Right lobe of liver (tissue), 6 donors: ENCODE results near the gene SCYL2. TPM values are rescaled to one million over a fixed set of nuclear protein-coding genes. Genes with fewer than 3 reads are reported as not detected.
"Not testable (repeated sequence)": the region's sequence is repeated elsewhere in the genome, so short reads cannot be mapped to it uniquely, and the experiment has no call there.

ENCODE experiments used
- ATAC-seq, 4 donors: fragments of 200-7000 bp; cut with Tn5 transposase; one replicate each; pipeline ENCODE4 v1.9.1; 2020; ENCODE audit warnings: mild to moderate bottlenecking in 4 of 4, moderate library complexity in 4 of 4
- DNase-seq, 3 donors: peaks; one replicate each; pipeline ENCODE4 v3.0.0-alpha.2; 2020
- H3K27ac ChIP-seq, 3 donors: fragments of 200-600 bp; one replicate each; pipeline ENCODE4 v1.8.0; 2022
- H3K27me3 ChIP-seq, 2 donors: fragments of 200-600 bp; one replicate each; pipeline ENCODE4 v1.8.0; 2022
- H3K36me3 ChIP-seq, 4 donors: fragments of 200-600 bp; sonication (generic) in 1 of 4; one replicate each; pipeline versions ENCODE4 v1.5.1 to v1.8.0; 2017 to 2022; ENCODE audit warnings: control low read depth in 1 of 4
- H3K4me1 ChIP-seq, 4 donors: fragments of 200-600 bp; sonication (generic) in 1 of 4; one replicate each; pipeline versions ENCODE4 v1.5.1 to v1.8.0; 2017 to 2022; ENCODE audit warnings: control low read depth in 1 of 4
- H3K4me3 ChIP-seq, 3 donors: fragments of 200-600 bp; one replicate each; pipeline ENCODE4 v1.8.0; 2022
- H3K9me3 ChIP-seq, 4 donors: fragments of 200-600 bp; sonication (generic) in 1 of 4; one replicate each; pipeline versions ENCODE4 v1.5.1 to v1.8.0; 2017 to 2022; ENCODE audit warnings: control low read depth in 1 of 4
- POLR2A ChIP-seq: fragments of 450-650 bp; IDR thresholded peaks from one replicate; pipeline ENCODE4 v1.6.1; 2017; ENCODE audit warnings: antibody characterized with exemption, mild to moderate bottlenecking
- WGBS: methylation state at CpG from one replicate; pipeline ENCODE4 v1.1.6; 2018; ENCODE audit warnings: low coverage, low lambda C conversion rate; ENCODE audit not compliant: insufficient coverage; ENCODE audit errors: missing lambda C conversion rate; 5-methylcytosine and 5-hydroxymethylcytosine counted together
- intact Hi-C, 2 donors: fragments of 100-400 bp; cut with DNase I; formaldehyde crosslinking; loops; one replicate each; pipeline versions ENCODE4 v1.11.2 to v1.14.1; 2022
- total RNA-seq, 6 experiments: library from RNA; depleted of rRNA in 2 of 6; stranded (reverse); fragments of >200 nt in 2 of 6; fragmentation: NEBNext Ultra II Directional in 3 of 6; extraction: Animal tissue kit (Norgen Biotek cat#: 25700) in 3 of 6; gene quantifications; one replicate each; pipeline versions ENCODE4 v1.1.0 to v1.2.4, GENCODE V29; 2016 to 2023
- TF ChIP-seq, protein P1 (sequence below), 4 donors: fragments of 200-600 bp in 3 of 4; fragments of 450-650 bp in 1 of 4; IDR thresholded peaks; one replicate each; pipeline versions ENCODE4 v1.5.1 to v1.8.0; 2016 to 2022; ENCODE audit warnings: antibody characterized with exemption in 4 of 4, mild to moderate bottlenecking in 2 of 4
- donor health status: DM: no; HTN: yes; CAD: no.
- donor health status: DM: no; HTN: no; CAD: no.
- donor health status: DM: no; HTN: no; CAD: no.
- donor health status: DM: no; HTN: yes; CAD: no.
- donor health status: DM: no; HTN: yes; CAD: no.

Gene SCYL2
- total RNA-seq, 6 experiments from 2014 or later: 17.9 to 34.1 (median 28.0) TPM

- Histone ChIP-seq H3K4me3 (no peak overlapping the region), H3K36me3 (peaks cover 0 to 24% (median 5%) of the 10 kb centered on the region in 4 donors), H3K9me3 (no peaks in the 10 kb centered on the region), H3K27ac (no peak overlapping the region), H3K4me1 (no peaks in the 10 kb centered on the region), H3K27me3 (no peaks in the 10 kb centered on the region)
- WGBS: no CpG with 5 or more reads among the region's 4 CpGs
- TF ChIP-seq, protein P1, sequence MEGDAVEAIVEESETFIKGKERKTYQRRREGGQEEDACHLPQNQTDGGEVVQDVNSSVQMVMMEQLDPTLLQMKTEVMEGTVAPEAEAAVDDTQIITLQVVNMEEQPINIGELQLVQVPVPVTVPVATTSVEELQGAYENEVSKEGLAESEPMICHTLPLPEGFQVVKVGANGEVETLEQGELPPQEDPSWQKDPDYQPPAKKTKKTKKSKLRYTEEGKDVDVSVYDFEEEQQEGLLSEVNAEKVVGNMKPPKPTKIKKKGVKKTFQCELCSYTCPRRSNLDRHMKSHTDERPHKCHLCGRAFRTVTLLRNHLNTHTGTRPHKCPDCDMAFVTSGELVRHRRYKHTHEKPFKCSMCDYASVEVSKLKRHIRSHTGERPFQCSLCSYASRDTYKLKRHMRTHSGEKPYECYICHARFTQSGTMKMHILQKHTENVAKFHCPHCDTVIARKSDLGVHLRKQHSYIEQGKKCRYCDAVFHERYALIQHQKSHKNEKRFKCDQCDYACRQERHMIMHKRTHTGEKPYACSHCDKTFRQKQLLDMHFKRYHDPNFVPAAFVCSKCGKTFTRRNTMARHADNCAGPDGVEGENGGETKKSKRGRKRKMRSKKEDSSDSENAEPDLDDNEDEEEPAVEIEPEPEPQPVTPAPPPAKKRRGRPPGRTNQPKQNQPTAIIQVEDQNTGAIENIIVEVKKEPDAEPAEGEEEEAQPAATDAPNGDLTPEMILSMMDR (IDR thresholded peaks at IDR 0.05): no peak
- no peak for TF ChIP-seq POLR2A
- DNase-seq (no peak), ATAC-seq (no peak)
- intact Hi-C loops: no loop called here
Measured at GRCh38 chr12:100303831-100304230, 36.9 kb downstream of the SCYL2 start.

DNA sequence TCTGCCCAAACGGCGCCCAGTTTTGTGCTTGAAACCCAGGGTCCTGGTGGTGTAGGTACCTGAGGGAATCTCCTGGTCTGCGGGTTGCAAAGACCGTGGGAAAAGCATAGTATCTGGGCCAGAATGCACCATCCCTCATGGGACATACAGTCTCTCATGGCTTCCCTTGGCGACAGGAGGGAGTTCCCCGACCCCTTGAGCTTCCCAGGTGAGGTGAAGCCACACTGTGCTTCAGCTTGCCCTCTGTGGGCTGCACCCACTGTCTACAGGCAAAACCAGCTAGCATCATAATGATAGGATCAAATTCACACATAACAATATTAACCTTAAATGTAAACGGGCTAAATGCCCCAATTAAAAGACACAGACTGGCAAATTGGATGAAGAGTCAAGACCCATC, 37.4 kb downstream of the SCYL2 start:
- 100% methylated on average over 3 of the region's 7 CpGs for WGBS
- H3K36me3 ChIP-seq: peaks cover 0 to 20% (median 5%) of the 10 kb centered on the region in 4 donors
- DNase-seq, H3K4me3 ChIP-seq, H3K27me3 ChIP-seq, ATAC-seq, H3K4me1 ChIP-seq, intact Hi-C loops, H3K9me3 ChIP-seq, H3K27ac ChIP-seq: not testable (repeated sequence)

GRCh38 chr12:100308138-100308537, 41.2 kb downstream of the SCYL2 start:
- DNase-seq, H3K27ac ChIP-seq, H3K4me3 ChIP-seq, H3K27me3 ChIP-seq, ATAC-seq, intact Hi-C loops, H3K4me1 ChIP-seq, H3K9me3 ChIP-seq: not testable (repeated sequence)
- 96% methylated on average over 5 of the region's 5 CpGs for WGBS
- H3K36me3 ChIP-seq: peaks cover 0 to 19% (median 5%) of the 10 kb centered on the region in 4 donors

GRCh38 chr12:100311317-100311716, 44.3 kb downstream of the SCYL2 start:
- H3K9me3 ChIP-seq: no peaks in the 10 kb centered on the region
- H3K36me3 ChIP-seq: peaks cover 0 to 29% (median 7%) of the 10 kb centered on the region in 4 donors
- ATAC-seq (no peak), DNase-seq (no peak)
- 86% methylated on average over 1 of the region's 1 CpG for WGBS
- H3K4me3 ChIP-seq: no peak overlapping the region
- no peaks in the 10 kb centered on the region for H3K27me3 ChIP-seq
- no peaks in the 10 kb centered on the region for H3K4me1 ChIP-seq
- H3K27ac ChIP-seq: no peak overlapping the region
- intact Hi-C loops: no loop called here
- TF ChIP-seq, protein P1 (IDR thresholded peaks at IDR 0.05): no peak
- TF ChIP-seq POLR2A: no peak

DNA sequence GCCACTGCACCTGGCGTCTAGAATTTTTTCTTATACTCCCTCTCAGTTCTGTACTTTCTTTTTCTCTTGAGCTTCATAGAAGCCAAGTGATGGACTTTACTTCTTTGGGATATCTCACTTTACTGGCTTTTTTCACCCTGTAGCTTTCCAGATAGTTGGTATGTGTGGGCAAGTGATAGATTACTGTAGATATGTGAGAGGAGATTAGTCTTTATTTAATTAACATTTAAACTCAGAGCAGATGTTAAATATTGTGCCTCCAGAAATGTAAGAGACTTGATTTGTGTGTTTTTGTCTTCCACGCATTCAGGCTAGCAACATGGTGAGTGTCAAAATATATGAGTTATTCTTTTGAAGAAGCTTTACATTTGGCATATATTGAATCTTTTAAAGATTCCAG, 50.4 kb downstream of the SCYL2 start:
- Histone ChIP-seq H3K4me3 (no peak overlapping the region), H3K4me1 (no peaks in the 10 kb centered on the region), H3K36me3 (peaks cover 0 to 35% (median 12%) of the 10 kb centered on the region in 4 donors), H3K9me3 (no peaks in the 10 kb centered on the region), H3K27ac (no peak overlapping the region), H3K27me3 (no peaks in the 10 kb centered on the region)
- intact Hi-C loops: no loop called here
- DNase-seq (no peak), ATAC-seq (no peak)
- 91% methylated on average over 2 of the region's 2 CpGs for whole genome bisulfite sequencing
- TF ChIP-seq, protein P1 (IDR thresholded peaks at IDR 0.05): no peak
- no peak for TF ChIP-seq POLR2A

GRCh38 chr12:100324498-100324897, 57.5 kb downstream of the SCYL2 start:
- H3K4me1 ChIP-seq: no peaks in the 10 kb centered on the region
- intact Hi-C loops: no loop called here
- no peak for TF ChIP-seq POLR2A
- TF ChIP-seq, protein P1 (IDR thresholded peaks at IDR 0.05): no peak
- DNase-seq (no peak), ATAC-seq (no peak)
- H3K27ac ChIP-seq: no peak overlapping the region
- H3K9me3 ChIP-seq: no peaks in the 10 kb centered on the region
- H3K27me3 ChIP-seq: no peaks in the 10 kb centered on the region
- peaks cover 0 to 39% (median 8%) of the 10 kb centered on the region in 4 donors for H3K36me3 ChIP-seq
- no peak overlapping the region for H3K4me3 ChIP-seq
